SHP77 (cell line): ENCODE results near the gene S100Z.
"Not testable (repeated sequence)": the region's sequence is repeated elsewhere in the genome, so short reads cannot be mapped to it uniquely, and the experiment has no call there.

ENCODE experiments used
- DNase-seq, 2 experiments: peaks; one replicate each; lab custom pipeline; 2025; lab: John Stamatoyannopoulos, UW

Gene S100Z

GRCh38 chr5:76826416-76826815, 23.4 kb upstream of the S100Z start:
- DNase-seq: not testable (repeated sequence)

- no peak for DNase-seq
These were observed 18.7 kb upstream of the S100Z start for GRCh38 chr5:76831110-76831452.

- no peak for DNase-seq
These were observed 13.6 kb upstream of the S100Z start for GRCh38 chr5:76836181-76836580.

- DNase-seq: no peak
These were observed 13.2 kb upstream of the S100Z start for GRCh38 chr5:76836585-76836984.

GRCh38 chr5:76838481-76839261, 11.1 kb upstream of the S100Z start:
- DNase-seq: no peak

- DNase-seq: no peak
These were observed 8.5 kb upstream of the S100Z start for GRCh38 chr5:76841361-76841760.

GRCh38 chr5:76845890-76846289, 3.9 kb upstream of the S100Z start:
- DNase-seq: no peak

- DNase-seq: no peak
These were observed 830 bp downstream of the S100Z start for GRCh38 chr5:76850543-76851145.

- no peak for DNase-seq
These were observed 2.0 kb downstream of the S100Z start for GRCh38 chr5:76851728-76852369.

GRCh38 chr5:76852772-76853171, 3.0 kb downstream of the S100Z start:
- DNase-seq: no peak

GRCh38 chr5:76853741-76854140, 3.9 kb downstream of the S100Z start:
- DNase-seq: not testable (repeated sequence)

- DNase-seq: no peak
These were observed 4.8 kb downstream of the S100Z start for GRCh38 chr5:76854644-76855043.

GRCh38 chr5:76855501-76855900, 5.7 kb downstream of the S100Z start:
- DNase-seq: not testable (repeated sequence)

- DNase-seq: no peak
These were observed 6.1 kb downstream of the S100Z start for GRCh38 chr5:76855961-76856360.

- DNase-seq: not testable (repeated sequence)
These were observed 7.0 kb downstream of the S100Z start for GRCh38 chr5:76856800-76857199.

GRCh38 chr5:76859591-76860247, 9.9 kb downstream of the S100Z start:
- DNase-seq: no peak

GRCh38 chr5:76861612-76862011, 11.8 kb downstream of the S100Z start:
- DNase-seq: no peak

GRCh38 chr5:76863001-76863400, 13.2 kb downstream of the S100Z start:
- DNase-seq: no peak

GRCh38 chr5:76866503-76866902, 16.7 kb downstream of the S100Z start:
- DNase-seq: no peak

GRCh38 chr5:76867038-76867437, 17.2 kb downstream of the S100Z start:
- no peak for DNase-seq

GRCh38 chr5:76867827-76868693, 18.2 kb downstream of the S100Z start:
- DNase-seq: peak; percentile 21 to 25

GRCh38 chr5:76870046-76870445, 20.2 kb downstream of the S100Z start:
- DNase-seq: no peak
